MV-4-11 (cell line): Measurements from ENCODE around the gene PGM5.

ENCODE experiments used
- DNase-seq: peaks from one replicate; lab custom pipeline; 2025; lab: John Stamatoyannopoulos, UW

The PGM5 gene

GRCh38 chr9:68538200-68538599 lies 181.8 kb downstream of the PGM5 start:
- no peak for DNase-seq

- DNase-seq: no peak
Measured at GRCh38 chr9:68540712-68541535, 184.5 kb downstream of the PGM5 start, which contains the start of gene TMEM252. Gene TMEM252, minus strand, starts transcription at chr9:68540883. Its CDS starts 69 bp downstream, at chr9:68540814.

DNA sequence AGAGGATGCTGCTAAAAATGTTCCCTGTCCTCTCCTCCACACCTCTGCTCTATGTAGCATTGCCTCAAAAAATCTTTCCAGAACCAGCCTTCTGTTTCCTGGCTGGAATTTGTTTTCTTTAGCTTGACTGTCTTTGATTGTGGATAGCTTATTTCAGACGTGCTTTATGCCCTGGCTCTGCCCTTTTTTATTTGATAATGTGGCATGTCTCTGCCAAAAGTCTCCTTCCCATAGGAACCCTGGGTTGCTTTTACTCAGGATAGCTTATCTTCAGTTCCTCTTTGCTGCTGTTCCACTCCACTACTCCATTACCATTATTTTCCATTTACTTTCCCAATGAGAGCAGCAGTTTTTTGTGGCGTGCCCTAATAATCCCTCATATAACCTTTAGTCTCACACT lies 185.2 kb downstream of the PGM5 start:
- DNase-seq: no peak

DNA sequence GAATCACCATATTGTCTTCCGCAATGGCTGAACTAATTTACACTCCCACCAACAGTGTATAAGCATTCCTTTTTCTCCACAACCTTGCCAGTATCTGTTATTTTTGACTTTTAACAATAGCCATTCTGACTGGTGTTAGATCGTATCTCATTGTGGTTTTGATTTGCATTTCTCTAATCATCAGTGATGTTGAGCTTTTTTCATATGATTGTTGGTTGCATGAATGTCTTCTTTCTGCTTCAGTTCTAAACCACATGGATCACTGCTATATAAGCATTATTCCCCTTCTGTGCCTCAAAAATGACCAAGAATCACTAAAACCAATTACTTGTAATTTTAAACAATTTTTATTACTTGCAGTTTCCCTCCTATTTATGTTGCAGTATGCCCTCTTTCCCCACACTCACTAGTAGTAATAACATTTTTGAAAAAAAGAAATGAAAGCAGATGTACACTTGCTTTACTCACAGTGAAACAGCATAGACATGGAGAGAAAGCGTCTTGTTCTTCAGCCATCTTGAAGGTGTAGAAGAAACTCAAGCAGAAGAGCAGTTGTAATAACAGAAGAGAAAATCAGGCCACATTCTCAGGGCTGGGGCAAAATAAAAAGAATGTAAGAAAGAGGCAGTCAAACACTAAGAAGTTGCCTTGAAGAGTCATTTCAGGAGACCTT lies 188.8 kb downstream of the PGM5 start:
- no peak for DNase-seq

DNA sequence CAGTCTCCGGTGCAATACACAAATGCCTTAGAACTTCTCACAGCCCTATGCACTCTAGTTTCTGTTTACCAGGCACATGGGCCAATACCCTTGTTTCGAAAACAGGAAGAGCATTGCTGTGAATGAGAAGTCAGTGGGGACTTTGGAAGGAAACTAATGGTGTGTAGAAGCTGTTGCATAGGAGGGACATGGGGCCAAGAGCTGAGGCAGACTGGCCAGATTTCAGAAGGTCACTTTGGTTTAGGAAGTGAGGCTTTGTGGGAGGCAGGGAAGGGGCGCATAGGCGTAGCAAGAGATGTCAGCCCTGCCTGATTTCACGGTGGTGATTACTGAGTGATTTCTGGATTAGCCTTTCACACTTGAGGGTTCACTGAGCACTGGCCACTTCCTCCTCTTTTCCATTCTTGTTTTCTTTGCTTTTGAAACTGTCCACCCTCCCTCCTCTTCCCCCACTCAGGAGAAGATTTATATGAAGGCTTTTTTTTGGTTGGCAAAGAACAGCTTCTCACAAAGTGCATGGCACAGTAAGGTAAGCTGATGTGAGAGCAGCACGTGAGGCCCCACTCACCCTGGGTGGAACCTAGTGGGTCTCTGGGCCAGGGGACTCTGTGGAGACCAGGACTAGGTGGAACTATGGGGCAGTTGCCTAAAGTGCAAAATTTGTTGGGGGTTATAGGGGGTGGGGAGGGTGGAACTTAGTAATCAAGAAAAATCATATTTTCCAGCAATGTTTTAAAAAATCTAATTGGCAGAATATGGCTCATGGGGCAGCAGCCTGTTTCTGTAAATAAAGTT lies 190.4 kb downstream of the PGM5 start:
- DNase-seq: peak; percentile 93

DNA sequence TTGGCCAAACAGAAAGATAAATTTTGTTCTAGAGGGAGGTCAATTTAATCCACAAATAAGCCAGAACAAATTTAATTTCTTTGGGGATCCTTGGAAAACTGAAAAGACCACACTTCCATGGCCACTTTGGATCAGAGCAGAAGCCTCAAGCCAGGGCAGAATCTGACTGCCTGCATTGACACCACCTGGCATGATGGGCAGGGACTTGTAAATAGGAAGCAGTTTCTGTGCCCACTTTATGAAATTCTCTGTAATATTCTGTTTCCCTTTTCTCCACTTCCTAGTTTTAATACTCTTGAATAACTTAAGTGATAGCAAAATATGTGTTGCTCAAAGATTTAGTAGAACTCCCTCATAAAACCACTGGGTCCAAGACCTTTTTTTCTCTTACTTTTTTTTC lies 191.0 kb downstream of the PGM5 start:
- no peak for DNase-seq

- no peak for DNase-seq
Measured at GRCh38 chr9:68548241-68548640, 191.8 kb downstream of the PGM5 start.

DNA sequence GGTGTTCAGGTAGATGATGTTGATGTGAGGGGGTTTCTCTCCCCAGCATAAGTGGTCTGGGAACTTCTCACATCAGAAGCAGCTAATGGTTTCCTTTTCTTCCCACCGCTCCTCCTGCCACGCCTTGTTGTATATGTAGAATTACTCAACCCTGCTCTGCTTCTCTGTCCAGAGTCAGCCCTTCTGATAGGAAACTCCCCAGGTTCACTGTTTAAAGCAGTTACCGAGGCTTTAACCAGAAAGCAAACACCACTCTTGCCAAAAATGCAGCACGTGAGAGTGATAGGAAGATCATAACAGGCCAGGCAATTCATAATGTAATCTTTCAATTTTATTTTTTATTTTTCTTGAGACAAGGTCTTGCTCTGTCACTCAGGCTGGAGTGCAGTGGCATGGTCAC lies 194.8 kb downstream of the PGM5 start:
- no peak for DNase-seq

GRCh38 chr9:68552700-68553476 lies 196.5 kb downstream of the PGM5 start:
- DNase-seq: no peak

DNA sequence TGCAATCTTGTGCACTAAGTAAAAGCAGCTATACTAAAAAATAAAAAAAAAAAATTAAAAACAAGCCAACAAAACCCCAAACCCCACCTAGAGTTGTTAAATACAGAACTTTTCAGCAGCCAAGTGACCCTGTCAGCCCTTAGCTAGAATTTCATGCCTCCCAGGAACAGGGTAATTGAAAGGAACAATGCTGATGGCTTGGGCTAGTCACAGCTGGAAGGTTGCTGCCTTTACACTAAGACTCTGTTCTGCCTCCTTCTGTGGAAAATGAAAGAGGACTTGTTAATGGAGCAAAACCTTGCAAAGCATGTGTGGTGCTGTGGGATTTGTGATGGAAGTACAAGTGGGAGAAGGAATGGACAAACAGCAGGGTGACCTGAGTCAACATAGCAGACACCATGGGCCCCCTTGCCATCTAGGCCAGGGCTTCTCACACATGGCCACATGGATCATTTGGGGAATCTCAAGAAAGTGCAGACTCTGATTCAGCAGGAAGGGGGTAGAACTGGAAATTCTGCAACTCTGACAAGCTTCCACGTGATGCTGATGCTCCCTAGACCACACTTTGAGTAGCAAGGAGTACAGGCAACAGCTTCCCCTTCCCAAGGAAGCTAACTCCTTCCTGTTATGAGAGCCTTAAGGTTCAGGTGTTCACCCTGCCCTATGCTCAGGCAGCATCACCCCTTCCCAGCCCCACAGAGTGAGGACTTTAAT lies 199.2 kb downstream of the PGM5 start:
- no peak for DNase-seq

DNA sequence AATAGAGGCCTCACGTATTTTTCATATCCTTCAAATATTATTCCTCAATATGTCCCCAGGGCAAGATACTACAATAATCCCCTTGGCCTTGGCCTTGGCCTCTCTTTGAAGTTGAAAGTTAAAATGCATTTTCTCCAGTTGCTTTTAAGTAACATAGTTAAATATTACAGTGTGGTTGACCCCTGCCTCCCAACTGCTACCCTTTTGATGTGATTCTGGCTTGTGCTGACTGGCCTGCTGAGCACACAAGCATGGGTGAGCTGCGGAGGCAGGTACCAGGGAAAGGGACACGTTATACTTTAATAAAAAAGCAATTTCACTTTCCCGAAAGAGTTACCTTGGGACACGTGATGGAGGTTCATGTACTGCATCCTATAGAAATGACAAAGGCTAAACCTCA lies 202.1 kb downstream of the PGM5 start:
- DNase-seq: no peak

DNA sequence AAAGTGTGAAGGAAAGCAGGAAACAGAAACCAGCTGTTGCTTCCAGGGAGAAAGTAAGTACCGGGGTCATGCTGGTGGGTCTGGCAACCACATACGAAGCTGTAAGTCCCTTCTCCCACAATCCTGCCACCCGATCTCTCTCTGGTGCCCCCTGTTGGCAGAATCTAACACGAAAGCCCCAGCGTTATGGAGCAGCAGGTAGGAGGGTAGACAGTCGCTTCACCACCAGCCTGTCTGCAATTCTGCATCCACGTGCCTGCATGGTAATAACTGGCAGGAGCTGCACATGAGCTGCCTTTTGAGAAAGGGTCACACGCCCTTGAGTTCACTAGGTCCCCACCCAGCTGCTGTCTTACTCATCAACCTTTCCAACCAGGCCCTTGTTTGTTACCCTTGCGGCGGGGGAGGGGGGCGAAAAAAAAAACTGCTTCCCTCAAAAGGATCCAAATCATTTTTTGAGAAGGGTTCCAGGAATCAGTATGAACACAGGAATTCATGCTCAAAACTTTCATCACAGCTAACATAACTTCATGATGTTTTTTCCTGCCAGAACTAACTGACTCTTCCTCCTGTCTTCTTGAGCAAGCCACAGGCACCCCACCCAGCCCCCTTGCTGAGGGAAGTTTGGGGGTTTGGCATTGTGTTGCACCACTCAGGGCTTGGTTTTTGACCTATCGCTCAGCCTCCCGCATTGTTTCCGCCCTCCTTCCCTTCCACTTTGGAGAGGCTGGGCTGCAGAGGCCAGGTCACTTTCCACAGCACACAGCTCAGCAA lies 203.8 kb downstream of the PGM5 start:
- DNase-seq: peak; percentile 70

DNA sequence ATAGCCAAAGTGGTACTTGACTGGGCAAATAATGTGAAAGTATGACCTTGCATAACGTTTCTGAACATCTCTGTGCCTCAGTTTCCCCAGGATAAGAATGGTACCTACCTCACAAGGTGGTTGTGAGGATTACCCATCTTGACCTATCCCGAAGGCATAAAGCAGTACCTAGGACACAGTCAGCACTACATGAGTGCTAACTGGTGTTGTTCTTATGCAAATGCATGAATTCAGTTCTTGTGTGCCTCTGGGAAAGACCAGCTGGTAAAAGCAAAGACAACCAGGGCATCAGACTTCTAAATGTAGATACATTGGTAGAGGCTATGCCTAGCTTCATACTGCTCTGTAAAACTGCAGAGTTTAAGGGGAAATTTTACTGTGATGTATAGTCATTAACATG lies 206.1 kb downstream of the PGM5 start:
- DNase-seq: no peak

DNA sequence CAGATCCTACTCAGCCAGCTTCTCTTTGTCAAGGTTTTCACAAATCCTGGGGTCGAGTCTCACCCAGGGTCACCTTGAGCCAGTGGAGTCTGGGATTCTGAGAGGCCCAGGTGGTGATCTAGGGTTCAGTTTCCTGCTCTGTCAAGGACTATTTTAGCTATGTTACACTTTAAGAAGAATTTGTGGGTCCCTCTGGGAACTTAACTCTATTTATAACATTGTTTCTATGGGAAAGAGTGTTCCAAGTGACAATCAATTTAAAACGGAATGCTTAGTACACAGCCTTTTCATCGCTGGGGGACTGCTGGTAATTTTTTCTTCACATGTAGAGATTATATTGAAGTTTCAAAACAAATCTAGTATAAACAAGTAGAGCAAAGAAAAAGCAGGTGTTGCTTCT lies 211.2 kb downstream of the PGM5 start:
- no peak for DNase-seq

DNA sequence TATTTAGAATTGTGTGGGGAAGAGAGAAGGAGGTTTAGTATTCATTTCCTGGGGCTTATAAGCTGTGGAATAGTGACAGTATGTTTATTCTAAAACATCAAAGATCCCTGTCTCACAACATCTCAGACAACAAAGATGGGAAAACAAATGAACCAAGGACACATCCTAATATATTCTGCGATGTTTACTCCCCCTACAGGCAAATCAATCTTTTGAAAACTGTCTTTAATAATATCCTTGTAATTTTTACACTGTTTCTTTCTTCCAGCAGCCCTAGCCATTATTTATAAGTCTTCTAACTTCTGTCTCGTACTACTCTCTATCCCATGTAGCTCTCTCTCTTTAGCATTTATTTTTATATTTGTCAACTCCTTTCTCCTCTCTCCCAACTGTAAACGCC lies 217.7 kb downstream of the PGM5 start:
- no peak for DNase-seq

DNA sequence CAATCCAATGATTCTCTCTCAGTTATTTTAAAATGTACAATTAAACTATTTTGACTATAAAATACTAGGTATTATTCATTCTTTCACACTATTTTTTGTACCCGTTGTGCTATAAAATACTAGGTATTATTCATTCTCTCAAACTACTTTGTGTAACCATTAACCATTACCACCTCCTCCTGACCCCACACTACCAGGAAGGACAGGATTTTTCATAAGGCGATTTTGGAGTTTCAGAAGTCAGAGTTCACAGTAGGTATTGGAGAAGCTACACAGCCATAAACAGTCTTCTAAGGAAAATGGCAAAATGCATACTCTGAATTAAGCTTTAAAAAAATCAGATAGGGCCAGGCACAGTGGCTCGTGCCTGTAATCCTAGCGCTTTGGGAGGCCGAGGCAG lies 219.4 kb downstream of the PGM5 start:
- no peak for DNase-seq

DNA sequence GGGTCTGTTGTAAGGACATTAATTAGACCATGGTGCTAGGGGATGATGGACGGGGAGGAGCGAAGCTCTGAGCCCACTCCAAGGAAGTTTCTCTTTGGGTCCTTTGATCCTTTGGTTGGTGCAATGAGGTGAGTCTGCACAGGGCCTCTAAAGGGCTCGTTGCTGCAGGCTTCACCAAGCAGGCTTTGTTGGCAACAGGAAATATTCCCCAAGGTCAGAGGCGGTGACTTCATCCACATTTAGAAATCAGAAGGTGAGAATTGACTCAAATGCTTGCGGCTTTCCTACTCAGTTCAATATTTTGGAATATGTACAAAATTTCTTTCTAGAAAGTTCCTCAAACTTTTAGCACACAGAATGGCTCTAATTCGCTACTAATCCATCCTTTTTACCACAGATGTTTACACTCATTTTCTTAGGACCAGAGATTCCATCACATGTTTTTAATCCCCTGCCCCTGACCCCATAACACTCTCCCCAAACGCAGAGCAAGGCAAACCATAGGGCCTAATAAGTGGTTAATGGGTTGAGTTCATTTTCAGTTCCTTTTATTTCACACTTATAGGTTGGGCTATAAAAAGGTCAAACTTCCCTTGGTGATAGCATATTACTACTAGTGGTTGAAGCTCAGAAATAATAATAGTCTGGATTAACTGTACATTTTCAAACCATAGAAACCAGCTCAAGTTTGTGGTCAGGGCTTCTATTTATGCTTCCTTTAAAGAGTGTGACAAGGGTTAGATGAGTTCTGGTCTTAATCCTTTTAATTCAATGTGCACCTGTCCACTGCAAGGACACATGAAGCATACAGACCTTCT lies 221.6 kb downstream of the PGM5 start:
- DNase-seq: peak; percentile 63
